ENCODE data around the gene TNFRSF13B.
"Not testable (repeated sequence)": the region's sequence is repeated elsewhere in the genome, so short reads cannot be mapped to it uniquely, and the experiment has no call there.

Gene TNFRSF13B

GRCh38 chr17:16986391-16986790 is 14.5 kb upstream of the TNFRSF13B start:
- DNase-seq, result peak; percentile 72

DNA sequence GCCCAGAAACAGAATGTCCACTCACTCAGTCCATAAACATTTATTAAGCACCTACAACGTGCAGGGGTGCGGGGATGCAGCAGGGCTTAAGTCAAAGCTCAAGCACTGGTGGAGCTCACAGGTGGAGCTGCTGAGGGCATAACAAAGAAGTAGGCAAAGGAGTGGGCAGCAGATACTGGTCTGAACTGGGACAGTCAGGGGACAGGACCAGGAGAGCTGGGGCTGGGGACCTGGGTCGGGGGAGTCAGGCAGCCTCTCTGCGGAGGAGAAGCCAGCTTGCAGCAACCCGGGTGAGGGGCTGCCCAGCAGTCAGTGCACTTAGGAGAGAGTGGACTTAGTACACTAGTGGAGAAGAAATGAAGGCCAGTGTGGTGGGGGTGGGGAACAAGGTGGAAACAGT is 10.0 kb upstream of the TNFRSF13B start:
- no peak for DNase-seq

GRCh38 chr17:16980813-16981731 is 9.2 kb upstream of the TNFRSF13B start:
- peak; percentile 52 for DNase-seq

DNA sequence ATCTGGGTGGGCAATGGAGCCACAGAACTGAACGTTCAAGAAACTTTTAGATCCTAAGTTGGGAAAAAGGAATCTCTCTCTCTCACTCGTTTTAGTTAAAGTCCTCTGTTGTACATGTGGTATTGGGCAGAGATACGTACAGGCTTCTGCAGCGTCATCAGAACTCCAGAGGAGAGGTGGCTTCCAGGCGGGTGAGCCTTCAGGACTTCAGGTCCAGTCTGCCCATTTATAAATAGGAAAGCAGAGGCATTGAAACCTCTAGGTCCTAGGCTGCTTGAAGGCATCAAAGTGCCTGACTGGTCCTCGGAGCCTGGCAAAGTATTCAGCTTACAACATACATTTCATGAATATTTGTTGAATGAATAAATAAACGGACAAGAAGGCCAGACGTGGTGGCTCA is 8.1 kb upstream of the TNFRSF13B start:
- peak; percentile 18 for DNase-seq

GRCh38 chr17:16979237-16979823 is 7.4 kb upstream of the TNFRSF13B start:
- not testable (repeated sequence) for DNase-seq

GRCh38 chr17:16977932-16978331 is 6.0 kb upstream of the TNFRSF13B start:
- DNase-seq, result peak; percentile 87

- DNase-seq, result no peak
Measured at GRCh38 chr17:16976725-16977550, 5.0 kb upstream of the TNFRSF13B start.

GRCh38 chr17:16975744-16976625 is 4.1 kb upstream of the TNFRSF13B start:
- DNase-seq, result peak; percentile 38

- no peak for DNase-seq
Measured at GRCh38 chr17:16975277-16975651, 3.3 kb upstream of the TNFRSF13B start.

DNA sequence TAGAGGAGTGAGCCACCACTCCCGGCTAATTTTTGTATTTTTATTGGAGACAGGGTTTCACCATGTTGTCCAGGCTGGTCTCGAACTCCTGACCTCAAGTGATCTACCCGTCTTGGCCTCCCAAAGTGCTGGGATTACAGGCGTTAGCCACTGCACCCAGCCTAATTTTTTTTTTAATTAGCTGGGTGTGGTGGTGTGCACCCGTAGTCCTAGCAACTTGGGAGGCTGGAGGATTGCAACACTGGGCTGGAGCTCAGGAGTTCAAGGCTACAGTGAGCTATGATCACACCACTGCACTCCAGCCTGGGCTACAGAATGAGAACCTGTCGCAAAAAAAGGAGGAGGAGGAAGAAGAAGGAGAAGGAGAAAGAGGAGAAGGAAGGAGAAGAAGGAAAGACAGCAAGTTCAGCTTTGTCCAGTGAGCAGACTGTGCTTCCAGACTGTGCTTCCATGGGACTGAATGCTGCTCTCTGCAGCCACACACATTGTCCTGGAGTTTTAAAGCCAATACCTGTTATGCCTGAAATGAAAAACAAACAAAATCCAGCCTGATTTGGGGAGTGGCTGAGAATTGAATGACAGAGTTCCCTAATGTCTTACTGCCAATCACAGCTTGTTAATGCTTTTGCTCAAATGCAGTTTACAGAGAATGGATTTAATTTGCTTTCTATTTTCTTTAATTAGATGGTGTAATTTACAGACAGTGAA is 2.8 kb upstream of the TNFRSF13B start:
- no peak for DNase-seq

GRCh38 chr17:16973760-16974540 is 2.0 kb upstream of the TNFRSF13B start:
- DNase-seq, result no peak

GRCh38 chr17:16973043-16973442 is 1.1 kb upstream of the TNFRSF13B start:
- not testable (repeated sequence) for DNase-seq

DNA sequence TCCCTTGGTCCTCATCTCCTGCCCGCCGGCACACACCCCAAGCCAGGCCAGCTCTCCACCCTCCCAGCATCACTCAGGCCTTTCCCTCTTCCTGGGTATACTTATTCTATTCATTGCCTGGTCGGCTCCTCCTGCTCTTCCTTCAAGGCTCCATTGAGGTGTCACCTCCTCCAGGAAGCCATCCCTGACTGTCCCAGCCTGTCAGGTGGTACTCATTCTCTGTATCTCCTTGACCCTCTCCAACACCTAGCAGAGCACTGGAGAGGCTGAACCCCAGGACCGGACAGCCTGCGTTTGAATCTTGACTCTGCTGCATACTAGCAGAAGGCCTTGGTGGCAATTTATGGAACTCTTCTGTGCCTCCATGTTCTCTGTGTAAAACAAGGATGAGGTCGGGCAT is 428 bp upstream of the TNFRSF13B start:
- DNase-seq, result no peak

GRCh38 chr17:16969931-16970906 is 1.7 kb downstream of the TNFRSF13B start:
- DNase-seq, result no peak

- DNase-seq, result no peak
Measured at GRCh38 chr17:16968786-16969185, 3.1 kb downstream of the TNFRSF13B start.

DNA sequence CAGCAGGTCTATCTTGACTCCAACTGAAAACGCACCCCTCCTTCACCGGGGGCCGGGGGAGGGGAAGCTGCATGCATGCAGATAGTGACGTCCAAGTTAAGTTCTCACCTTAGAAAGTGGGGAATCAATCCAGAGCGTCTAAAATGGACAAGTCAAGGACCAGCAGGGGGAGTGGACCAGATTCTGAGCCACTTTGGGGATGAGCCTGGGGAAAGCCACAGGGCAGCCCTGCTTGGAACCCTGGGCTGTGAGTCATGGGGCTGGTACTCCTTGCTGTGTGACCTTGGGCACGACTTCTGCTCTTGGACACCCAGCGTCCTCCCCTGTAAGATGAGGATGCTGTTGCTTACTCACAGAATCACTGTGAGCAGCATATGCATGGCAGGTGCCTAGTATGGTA is 9.1 kb downstream of the TNFRSF13B start:
- no peak for DNase-seq

- no peak for DNase-seq
Measured at GRCh38 chr17:16961792-16962191, 10.1 kb downstream of the TNFRSF13B start.

GRCh38 chr17:16961022-16961421 is 10.9 kb downstream of the TNFRSF13B start:
- not testable (repeated sequence) for DNase-seq

- DNase-seq, result not testable (repeated sequence)
Measured at GRCh38 chr17:16955011-16955410, 16.9 kb downstream of the TNFRSF13B start.
